ENCODE results near the gene STAT3.

STAT3 gene

DNA sequence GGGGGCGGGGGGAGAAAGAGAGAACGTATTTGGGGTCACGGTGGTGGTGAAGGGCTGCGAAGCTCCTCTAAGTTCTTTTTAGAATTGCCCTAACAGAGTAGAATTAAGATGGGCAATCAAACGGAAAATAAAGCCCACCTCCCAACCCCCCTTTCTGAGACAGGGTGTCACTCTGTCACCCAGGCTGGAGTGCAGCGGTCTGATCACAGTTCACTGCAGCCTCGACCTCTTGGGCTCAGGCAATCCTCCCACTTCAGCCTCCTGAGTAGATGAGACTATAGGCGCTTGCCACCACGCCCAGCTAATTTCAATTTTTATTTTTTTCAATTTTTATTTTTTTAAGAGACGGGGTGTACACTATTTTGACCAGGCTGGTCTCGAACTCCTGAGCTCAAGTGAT, 35.5 kb upstream of the STAT3 start:
- H2AFZ ChIP-seq (ENCODE audit: low read depth, low read length, severe bottlenecking) = no peak overlapping the region
- H3K27ac ChIP-seq (ENCODE audit: low read depth, low read length) = no peak overlapping the region
- H3K9me3 ChIP-seq (ENCODE audit: insufficient read depth, low read length) = no peaks in the 10 kb centered on the region
- H3K4me2 ChIP-seq (ENCODE audit: low read depth, low read length, poor library complexity, severe bottlenecking) = no peak overlapping the region
- H3K36me3 ChIP-seq (ENCODE audit: low read length) = no peaks in the 10 kb centered on the region
- H3K9ac ChIP-seq (ENCODE audit: low read length) = no peak overlapping the region
- H3K9me2 ChIP-seq (replicated peaks; ENCODE audit: insufficient read depth, low read length) = no peaks in the 10 kb centered on the region
- no peaks in the 10 kb centered on the region for H3K79me2 ChIP-seq (ENCODE audit: insufficient read depth, low read length)
- no peaks in the 10 kb centered on the region for H3F3A ChIP-seq (ENCODE audit: insufficient read depth)
- H3K27me3 ChIP-seq (ENCODE audit: low read length) = no peaks in the 10 kb centered on the region
- H4K20me1 ChIP-seq (ENCODE audit: low read depth, low read length) = no peaks in the 10 kb centered on the region
- H3K4me3 ChIP-seq (ENCODE audit: insufficient read depth, low read length, poor library complexity, severe bottlenecking) = no peak overlapping the region
- no peak for TF ChIP-seq EZH2phosphoT487 (conservative IDR thresholded peaks at IDR 0.05; ENCODE audit: low read length)
- TF ChIP-seq, protein P1, sequence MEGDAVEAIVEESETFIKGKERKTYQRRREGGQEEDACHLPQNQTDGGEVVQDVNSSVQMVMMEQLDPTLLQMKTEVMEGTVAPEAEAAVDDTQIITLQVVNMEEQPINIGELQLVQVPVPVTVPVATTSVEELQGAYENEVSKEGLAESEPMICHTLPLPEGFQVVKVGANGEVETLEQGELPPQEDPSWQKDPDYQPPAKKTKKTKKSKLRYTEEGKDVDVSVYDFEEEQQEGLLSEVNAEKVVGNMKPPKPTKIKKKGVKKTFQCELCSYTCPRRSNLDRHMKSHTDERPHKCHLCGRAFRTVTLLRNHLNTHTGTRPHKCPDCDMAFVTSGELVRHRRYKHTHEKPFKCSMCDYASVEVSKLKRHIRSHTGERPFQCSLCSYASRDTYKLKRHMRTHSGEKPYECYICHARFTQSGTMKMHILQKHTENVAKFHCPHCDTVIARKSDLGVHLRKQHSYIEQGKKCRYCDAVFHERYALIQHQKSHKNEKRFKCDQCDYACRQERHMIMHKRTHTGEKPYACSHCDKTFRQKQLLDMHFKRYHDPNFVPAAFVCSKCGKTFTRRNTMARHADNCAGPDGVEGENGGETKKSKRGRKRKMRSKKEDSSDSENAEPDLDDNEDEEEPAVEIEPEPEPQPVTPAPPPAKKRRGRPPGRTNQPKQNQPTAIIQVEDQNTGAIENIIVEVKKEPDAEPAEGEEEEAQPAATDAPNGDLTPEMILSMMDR (IDR thresholded peaks at IDR 0.05; ENCODE audit: insufficient read depth, low read length, poor library complexity, severe bottlenecking) = no peak

DNA sequence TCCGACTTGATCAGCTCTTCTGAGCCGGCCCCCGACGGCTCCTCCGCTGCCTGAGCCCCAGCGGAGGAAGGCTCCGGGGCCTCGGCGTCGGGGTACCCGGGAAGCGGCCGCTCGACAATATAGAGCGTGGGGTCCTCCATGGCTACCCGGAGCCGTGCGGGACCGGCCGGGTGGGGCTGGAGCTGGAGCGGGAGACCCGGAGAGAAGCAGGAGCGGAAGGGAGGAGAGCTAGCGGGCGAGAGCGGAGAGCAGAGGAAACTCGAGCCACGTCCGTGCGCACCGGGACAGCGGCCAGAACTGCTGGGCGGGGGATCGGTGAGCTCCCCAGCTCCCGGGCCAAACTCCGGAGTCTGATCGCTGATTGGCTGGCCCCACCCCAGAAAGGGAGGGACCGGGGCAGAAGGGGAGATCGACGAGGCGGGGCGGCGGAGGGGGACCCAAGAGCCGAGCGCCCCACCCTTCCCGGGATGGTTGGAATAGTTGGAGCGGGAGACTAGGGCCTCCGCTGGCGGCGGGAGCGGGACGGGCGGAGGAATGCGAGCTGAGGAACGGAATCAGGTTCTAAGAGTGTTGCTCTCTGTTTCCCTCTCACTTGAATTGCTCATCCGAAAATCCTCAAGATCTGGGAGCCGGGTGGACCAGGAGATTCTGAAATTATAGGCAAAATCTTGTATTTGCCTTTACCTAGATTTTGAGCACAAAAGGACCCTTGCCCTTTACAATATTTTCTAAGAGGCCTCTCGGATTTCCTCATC, 34.9 kb upstream of the STAT3 start, which contains the start of gene CAVIN1:
TSS of gene CAVIN1 (minus strand) at position 299 of the 755 bp plus-strand sequence. CDS start at position 140, 159 bp downstream.
- Histone ChIP-seq H3K79me2 (ENCODE audit: insufficient read depth, low read length) (no peaks in the 10 kb centered on the region), H3F3A (ENCODE audit: insufficient read depth) (no peaks in the 10 kb centered on the region), H4K20me1 (ENCODE audit: low read depth, low read length) (no peaks in the 10 kb centered on the region), H3K9ac (ENCODE audit: low read length) (no peak within 1 kb of the TSS), H3K9me2 (replicated peaks; ENCODE audit: insufficient read depth, low read length) (no peaks in the 10 kb centered on the region), H3K4me2 (ENCODE audit: low read depth, low read length, poor library complexity, severe bottlenecking) (no peak within 1 kb of the TSS), H3K27ac (ENCODE audit: low read depth, low read length) (no peak within 1 kb of the TSS), H3K36me3 (ENCODE audit: low read length) (no peaks in the 10 kb centered on the region), H2AFZ (ENCODE audit: low read depth, low read length, severe bottlenecking) (no peak within 1 kb of the TSS), H3K9me3 (ENCODE audit: insufficient read depth, low read length) (no peaks in the 10 kb centered on the region), H3K4me3 (ENCODE audit: insufficient read depth, low read length, poor library complexity, severe bottlenecking) (no peak within 1 kb of the TSS), H3K27me3 (ENCODE audit: low read length) (no peaks in the 10 kb centered on the region)
- TF ChIP-seq, protein P1 (IDR thresholded peaks at IDR 0.05; ENCODE audit: insufficient read depth, low read length, poor library complexity, severe bottlenecking) = no peak
- no peak for TF ChIP-seq EZH2phosphoT487 (conservative IDR thresholded peaks at IDR 0.05; ENCODE audit: low read length)

- Histone ChIP-seq H3K4me3 (ENCODE audit: insufficient read depth, low read length, poor library complexity, severe bottlenecking) (no peak overlapping the region), H3K79me2 (ENCODE audit: insufficient read depth, low read length) (no peaks in the 10 kb centered on the region), H3K4me2 (ENCODE audit: low read depth, low read length, poor library complexity, severe bottlenecking) (no peak overlapping the region), H3K27me3 (ENCODE audit: low read length) (no peaks in the 10 kb centered on the region), H3K9me3 (ENCODE audit: insufficient read depth, low read length) (no peaks in the 10 kb centered on the region), H3K36me3 (ENCODE audit: low read length) (no peaks in the 10 kb centered on the region), H3K9me2 (replicated peaks; ENCODE audit: insufficient read depth, low read length) (no peaks in the 10 kb centered on the region), H2AFZ (ENCODE audit: low read depth, low read length, severe bottlenecking) (no peak overlapping the region), H3K27ac (ENCODE audit: low read depth, low read length) (no peak overlapping the region), H3F3A (ENCODE audit: insufficient read depth) (no peaks in the 10 kb centered on the region), H4K20me1 (ENCODE audit: low read depth, low read length) (no peaks in the 10 kb centered on the region), H3K9ac (ENCODE audit: low read length) (no peak overlapping the region)
- TF ChIP-seq, protein P1 (IDR thresholded peaks at IDR 0.05; ENCODE audit: insufficient read depth, low read length, poor library complexity, severe bottlenecking) = no peak
- no peak for TF ChIP-seq EZH2phosphoT487 (conservative IDR thresholded peaks at IDR 0.05; ENCODE audit: low read length)
Observed at GRCh38 chr17:42422412-42422957, 34.2 kb upstream of the STAT3 start.

All from SU-DHL-6 (cell line).